ENCODE data around the gene POLN.

The POLN gene

GRCh38 chr4:2246384-2247127 is 4.6 kb upstream of the POLN start:
- Histone ChIP-seq H3K36me3 (ENCODE audit: insufficient read depth, low read length) (no peaks in the 10 kb centered on the region), H3K9me3 (ENCODE audit: low read length) (no peaks in the 10 kb centered on the region), H3K4me2 (ENCODE audit: low read length) (no peak overlapping the region), H2AFZ (ENCODE audit: low read length) (no peak overlapping the region), H3K4me1 (ENCODE audit: insufficient read depth, low read length, severe bottlenecking) (peaks cover 7% of the 10 kb centered on the region), H3K79me2 (ENCODE audit: insufficient read depth, low read length) (no peaks in the 10 kb centered on the region), H3K9ac (ENCODE audit: low read length) (no peak overlapping the region), H3K27me3 (ENCODE audit: insufficient read depth, low read length) (no peaks in the 10 kb centered on the region), H4K20me1 (ENCODE audit: insufficient read depth, low read length) (no peaks in the 10 kb centered on the region), H3K27ac (ENCODE audit: low read depth, low read length, poor library complexity, severe bottlenecking) (no peak overlapping the region), H3F3A (ENCODE audit: insufficient read depth, low read length) (no peaks in the 10 kb centered on the region), H3K4me3 (ENCODE audit: low read depth, low read length, poor library complexity, severe bottlenecking) (no peak overlapping the region), H3K9me2 (ENCODE audit: low read depth, low read length) (no peaks in the 10 kb centered on the region)
- TF ChIP-seq EZH2 (IDR thresholded peaks at IDR 0.05; ENCODE audit: borderline replicate concordance, low read length) (no peak), CTCF (IDR thresholded peaks at IDR 0.05; ENCODE audit: low read length) (no peak)

GRCh38 chr4:2245787-2246275 is 3.9 kb upstream of the POLN start:
- Histone ChIP-seq H4K20me1 (ENCODE audit: insufficient read depth, low read length) (no peaks in the 10 kb centered on the region), H3K4me2 (ENCODE audit: low read length) (no peak overlapping the region), H2AFZ (ENCODE audit: low read length) (no peak overlapping the region), H3K27ac (ENCODE audit: low read depth, low read length, poor library complexity, severe bottlenecking) (no peak overlapping the region), H3K36me3 (ENCODE audit: insufficient read depth, low read length) (no peaks in the 10 kb centered on the region), H3K4me1 (ENCODE audit: insufficient read depth, low read length, severe bottlenecking) (peaks cover 10% of the 10 kb centered on the region), H3K9me2 (ENCODE audit: low read depth, low read length) (no peaks in the 10 kb centered on the region), H3K9me3 (ENCODE audit: low read length) (no peaks in the 10 kb centered on the region), H3K9ac (ENCODE audit: low read length) (no peak overlapping the region), H3K4me3 (ENCODE audit: low read depth, low read length, poor library complexity, severe bottlenecking) (no peak overlapping the region), H3F3A (ENCODE audit: insufficient read depth, low read length) (no peaks in the 10 kb centered on the region), H3K79me2 (ENCODE audit: insufficient read depth, low read length) (peaks cover 5% of the 10 kb centered on the region), H3K27me3 (ENCODE audit: insufficient read depth, low read length) (no peaks in the 10 kb centered on the region)
- TF ChIP-seq CTCF (IDR thresholded peaks at IDR 0.05; ENCODE audit: low read length) (no peak), EZH2 (IDR thresholded peaks at IDR 0.05; ENCODE audit: borderline replicate concordance, low read length) (no peak)

- Histone ChIP-seq H3K27me3 (ENCODE audit: insufficient read depth, low read length) (no peaks in the 10 kb centered on the region), H4K20me1 (ENCODE audit: insufficient read depth, low read length) (no peaks in the 10 kb centered on the region), H3K9me3 (ENCODE audit: low read length) (no peaks in the 10 kb centered on the region), H3K79me2 (ENCODE audit: insufficient read depth, low read length) (peaks cover 11% of the 10 kb centered on the region), H3K9ac (ENCODE audit: low read length) (no peak overlapping the region), H3K4me2 (ENCODE audit: low read length) (no peak overlapping the region), H3K36me3 (ENCODE audit: insufficient read depth, low read length) (peaks cover under 1% of the 10 kb centered on the region; the same call in 1 of the 2 replicates), H3K27ac (ENCODE audit: low read depth, low read length, poor library complexity, severe bottlenecking) (no peak overlapping the region), H3K4me3 (ENCODE audit: low read depth, low read length, poor library complexity, severe bottlenecking) (no peak overlapping the region), H3K9me2 (ENCODE audit: low read depth, low read length) (no peaks in the 10 kb centered on the region), H2AFZ (ENCODE audit: low read length) (no peak overlapping the region), H3K4me1 (ENCODE audit: insufficient read depth, low read length, severe bottlenecking) (peaks cover 16% of the 10 kb centered on the region), H3F3A (ENCODE audit: insufficient read depth, low read length) (no peaks in the 10 kb centered on the region)
- TF ChIP-seq CTCF (IDR thresholded peaks at IDR 0.05; ENCODE audit: low read length), result no peak
Observed at GRCh38 chr4:2245057-2245786, 3.3 kb upstream of the POLN start.
